LNCAP (cell line): ENCODE data around the gene GNLY.

ENCODE experiments used
- CTCF ChIP-seq: fragments of 450-650 bp; IDR thresholded peaks from 2 replicates; pipeline ENCODE4 v1.5.1; 2017; ENCODE audit warnings: mild to moderate bottlenecking

Gene GNLY

GRCh38 chr2:85675427-85675826, 18.7 kb upstream of the GNLY start:
- TF ChIP-seq CTCF, result no peak

GRCh38 chr2:85675866-85676548, 18.2 kb upstream of the GNLY start:
- TF ChIP-seq CTCF, result no peak

GRCh38 chr2:85678377-85678776, 15.8 kb upstream of the GNLY start:
- no peak for TF ChIP-seq CTCF

- TF ChIP-seq CTCF, result peak; percentile 92
Measured at GRCh38 chr2:85678794-85679672, 15.1 kb upstream of the GNLY start.

GRCh38 chr2:85680707-85681371, 13.3 kb upstream of the GNLY start:
- TF ChIP-seq CTCF, result no peak

- no peak for TF ChIP-seq CTCF
Measured at GRCh38 chr2:85681372-85681763, 12.8 kb upstream of the GNLY start.

- no peak for TF ChIP-seq CTCF
Measured at GRCh38 chr2:85681776-85682175, 12.4 kb upstream of the GNLY start.
